ENCODE results near the gene IQSEC1.
"Not testable (repeated sequence)": the region's sequence is repeated elsewhere in the genome, so short reads cannot be mapped to it uniquely, and the experiment has no call there.

Gene IQSEC1

GRCh38 chr3:12853847-12854246 is 219.4 kb downstream of the IQSEC1 start:
- not testable (repeated sequence) for DNase-seq

DNA sequence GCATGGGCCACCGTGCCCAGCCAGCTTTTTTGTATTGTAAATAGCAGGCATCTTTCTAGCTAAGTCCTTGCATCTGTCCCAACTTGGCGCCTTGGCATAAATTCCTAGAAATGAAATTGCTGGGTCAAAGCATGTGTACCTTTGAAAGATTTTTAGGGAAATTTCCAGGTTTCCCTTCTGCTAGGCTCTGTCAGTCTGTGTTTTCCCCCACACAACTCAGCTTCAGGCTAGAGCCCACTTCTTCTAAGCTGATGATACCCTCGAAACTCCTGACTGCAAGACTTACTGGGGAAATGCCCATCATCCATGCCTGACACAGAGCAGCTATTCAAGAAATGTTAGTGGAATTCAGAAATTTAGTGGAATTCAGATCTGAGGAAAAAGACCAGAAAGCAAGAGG is 221.0 kb downstream of the IQSEC1 start:
- no peak for DNase-seq

Data from NCI-H69 (cell line).